Adrenal gland (tissue), 5 donors: ENCODE data around the gene RNH1.

Experiments
- CTCF ChIP-seq, 6 experiments: fragments of 450-650 bp in 4 of 6; fragments of 200-600 bp in 2 of 6; sonication (generic) in 1 of 6; IDR thresholded peaks; 1 replicate in 5 of 6; 2 replicates in 1 of 6; pipeline versions ENCODE4 v1.5.1 to v1.8.0; 2016 to 2021; ENCODE audit warnings: antibody characterized with exemption in 6 of 6, mild to moderate bottlenecking in 2 of 6, moderate library complexity in 1 of 6
- POLR2A ChIP-seq, 2 donors: fragments of 450-650 bp; IDR thresholded peaks; one replicate each; pipeline ENCODE4 v1.6.1; 2017; ENCODE audit warnings: antibody characterized with exemption in 2 of 2, mild to moderate bottlenecking in 2 of 2, moderate library complexity in 1 of 2
- donor health status: DM: no; HTN: no; CAD: no.

- TF ChIP-seq CTCF (IDR thresholded peaks at IDR 0.05) (no peak), POLR2A (IDR thresholded peaks at IDR 0.05) (peak in 1 of 2 donors; percentile 61)
These were observed 28.7 kb upstream of the RNH1 start, which contains the start of gene HRAS for GRCh38 chr11:535519-536454.
